Fibroblast of villous mesenchyme (primary cell): ENCODE data around the gene DERL3. TPM values are rescaled to one million over a fixed set of nuclear protein-coding genes. Genes with fewer than 3 reads are reported as not detected.

Experiments
- DNase-seq: peaks from one replicate; pipeline ENCODE4 v3.0.0-alpha.2; 2010; ENCODE audit warnings: low read depth
- H3K4me3 ChIP-seq: 2 replicates; pipeline ENCODE4 v1.5.1; 2011; ENCODE audit warnings: low read depth, mild to moderate bottlenecking, low read length
- total RNA-seq: library from RNA; depleted of rRNA; stranded (reverse); fragments of >200 nt; gene quantifications from 2 replicates; pipeline ENCODE4 v1.2.3, GENCODE V29; 2012
- TF ChIP-seq, protein P1 (sequence below): IDR thresholded peaks from 2 replicates; pipeline ENCODE4 v1.5.1; 2012; ENCODE audit warnings: low read depth, mild to moderate bottlenecking, low read length; ENCODE audit not compliant: insufficient read depth

Gene DERL3
- total RNA-seq, 1 donor: 0.86 TPM

GRCh38 chr22:23791738-23792645 is 46.8 kb downstream of the DERL3 start:
- H3K4me3 ChIP-seq: no peak overlapping the region
- DNase-seq: peak; percentile 83
- TF ChIP-seq, protein P1, sequence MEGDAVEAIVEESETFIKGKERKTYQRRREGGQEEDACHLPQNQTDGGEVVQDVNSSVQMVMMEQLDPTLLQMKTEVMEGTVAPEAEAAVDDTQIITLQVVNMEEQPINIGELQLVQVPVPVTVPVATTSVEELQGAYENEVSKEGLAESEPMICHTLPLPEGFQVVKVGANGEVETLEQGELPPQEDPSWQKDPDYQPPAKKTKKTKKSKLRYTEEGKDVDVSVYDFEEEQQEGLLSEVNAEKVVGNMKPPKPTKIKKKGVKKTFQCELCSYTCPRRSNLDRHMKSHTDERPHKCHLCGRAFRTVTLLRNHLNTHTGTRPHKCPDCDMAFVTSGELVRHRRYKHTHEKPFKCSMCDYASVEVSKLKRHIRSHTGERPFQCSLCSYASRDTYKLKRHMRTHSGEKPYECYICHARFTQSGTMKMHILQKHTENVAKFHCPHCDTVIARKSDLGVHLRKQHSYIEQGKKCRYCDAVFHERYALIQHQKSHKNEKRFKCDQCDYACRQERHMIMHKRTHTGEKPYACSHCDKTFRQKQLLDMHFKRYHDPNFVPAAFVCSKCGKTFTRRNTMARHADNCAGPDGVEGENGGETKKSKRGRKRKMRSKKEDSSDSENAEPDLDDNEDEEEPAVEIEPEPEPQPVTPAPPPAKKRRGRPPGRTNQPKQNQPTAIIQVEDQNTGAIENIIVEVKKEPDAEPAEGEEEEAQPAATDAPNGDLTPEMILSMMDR: no peak

- H3K4me3 ChIP-seq: no peak overlapping the region
- TF ChIP-seq, protein P1: no peak
- peak; percentile 98 for DNase-seq
These were observed 47.7 kb downstream of the DERL3 start for GRCh38 chr22:23790819-23791737.

DNA sequence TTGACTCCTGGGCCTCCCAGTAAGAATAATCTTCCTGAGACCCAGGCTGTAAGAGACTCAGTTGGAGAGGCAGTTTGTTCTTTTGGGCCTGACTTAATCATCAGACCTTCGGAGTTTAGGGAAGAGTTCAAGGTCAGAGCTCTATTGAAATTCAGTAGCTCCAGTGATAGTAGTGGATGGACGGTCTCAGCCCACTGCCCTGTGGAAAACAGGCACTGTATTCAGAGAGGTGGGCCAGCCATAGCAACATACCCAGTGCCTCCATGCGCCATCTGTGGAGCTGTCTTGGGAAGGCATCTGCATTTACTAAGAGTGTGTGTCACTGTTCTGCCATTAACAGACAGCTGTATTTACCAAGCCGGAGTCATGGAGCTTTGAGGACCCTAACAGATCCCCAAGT is 49.2 kb downstream of the DERL3 start:
- no peak overlapping the region for H3K4me3 ChIP-seq
- no peak for DNase-seq

GRCh38 chr22:23789121-23789520 is 49.7 kb downstream of the DERL3 start:
- no peak overlapping the region for H3K4me3 ChIP-seq
- DNase-seq: no peak
- TF ChIP-seq, protein P1: no peak

More for the DNA sequence above, 49.2 kb downstream of the DERL3 start:
- TF ChIP-seq, protein P1: no peak

DNA sequence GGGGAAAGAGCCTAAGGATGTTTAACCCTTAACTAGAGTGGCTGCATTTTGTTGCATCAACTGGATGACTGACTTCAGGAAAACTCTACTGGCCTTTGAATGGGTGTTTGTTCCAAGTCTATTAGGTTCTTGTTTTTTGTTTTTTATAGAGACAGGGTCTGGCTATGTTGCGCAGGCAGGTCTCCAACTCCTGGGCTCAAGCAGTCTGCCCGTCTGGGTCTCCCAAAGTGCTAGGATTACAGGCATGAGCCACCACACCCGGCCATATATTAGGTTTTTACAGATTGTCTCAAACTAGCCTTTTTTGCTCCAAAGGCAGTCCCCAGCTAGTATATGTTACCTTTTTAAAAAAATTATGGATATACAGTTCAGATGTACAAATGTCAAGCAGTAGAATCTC is 50.9 kb downstream of the DERL3 start:
- no peak for DNase-seq
- TF ChIP-seq, protein P1: no peak
- H3K4me3 ChIP-seq: peak overlapping the region; percentile 88

DNA sequence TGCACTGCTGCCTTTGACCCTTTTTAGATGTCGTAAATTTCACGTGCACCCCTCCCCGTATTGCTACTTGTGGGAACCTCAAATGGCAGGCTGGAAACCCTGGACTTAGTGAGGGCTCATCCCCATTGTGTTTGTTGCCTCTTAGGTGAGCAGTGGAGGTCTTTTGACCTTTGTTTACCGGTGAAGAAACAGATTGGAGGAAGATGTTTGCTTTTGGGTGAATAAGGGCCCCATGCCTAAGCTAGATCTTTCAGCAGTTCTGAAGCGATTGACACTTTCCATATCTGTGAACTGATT is 51.3 kb downstream of the DERL3 start:
- H3K4me3 ChIP-seq: peak overlapping the region; percentile 88
- DNase-seq: no peak
- TF ChIP-seq, protein P1: no peak
